Breast epithelium (tissue), 4 donors: ENCODE data around the gene TRPM3. TPM values are rescaled to one million over a fixed set of nuclear protein-coding genes. Genes with fewer than 3 reads are reported as not detected.

Experiments
- DNase-seq, 2 donors: peaks; one replicate each; pipeline ENCODE4 v3.0.0-alpha.2; 2019; ENCODE audit warnings: low spot score in 2 of 2
- H3K27ac ChIP-seq, 2 donors: fragments of 200-600 bp; sonication (generic) in 1 of 2; one replicate each; pipeline ENCODE4 v1.5.1; 2016 to 2019; ENCODE audit warnings: mild to moderate bottlenecking in 1 of 2
- H3K27me3 ChIP-seq, 2 donors: fragments of 200-600 bp; sonication (generic) in 1 of 2; one replicate each; pipeline versions ENCODE4 v1.5.1 to v1.6.0; 2017 to 2019; ENCODE audit warnings: control low read depth in 1 of 2, mild to moderate bottlenecking in 1 of 2
- H3K36me3 ChIP-seq: fragments of 200-600 bp; one replicate; pipeline ENCODE4 v1.5.1; 2019
- H3K4me1 ChIP-seq, 2 donors: fragments of 200-600 bp; sonication (generic); one replicate each; pipeline ENCODE4 v1.5.1; 2016 to 2019; ENCODE audit warnings: control low read depth in 1 of 2
- H3K4me3 ChIP-seq, 3 donors: fragments of 200-600 bp; sonication (generic); 1 replicate in 2 of 3; 2 replicates in 1 of 3; pipeline ENCODE4 v1.5.1; 2016 to 2019; ENCODE audit warnings: mild to moderate bottlenecking in 3 of 3, moderate library complexity in 2 of 3
- H3K9me3 ChIP-seq, 2 donors: fragments of 200-600 bp; sonication (generic) in 1 of 2; one replicate each; pipeline ENCODE4 v1.5.1; 2016 to 2019; ENCODE audit warnings: control low read depth in 1 of 2
- POLR2A ChIP-seq: fragments of 450-650 bp; IDR thresholded peaks from one replicate; pipeline ENCODE4 v1.6.1; 2016; ENCODE audit warnings: antibody characterized with exemption, mild to moderate bottlenecking, moderate library complexity
- POLR2AphosphoS5 ChIP-seq, 3 donors: sonication (generic); formaldehyde crosslinking; IDR thresholded peaks; one replicate each; pipeline ENCODE4 v1.6.1; 2017; ENCODE audit warnings: antibody characterized with exemption in 3 of 3
- intact Hi-C: fragments of 100-400 bp; cut with DNase I; formaldehyde crosslinking; loops from one replicate; pipeline ENCODE4 v1.15.1; 2023; ENCODE audit warnings: low total_unique reads
- total RNA-seq, 3 donors: library from RNA; depleted of rRNA; stranded (reverse); fragments of >200 nt; gene quantifications; one replicate each; pipeline ENCODE4 v1.1.0, GENCODE V29; 2016
- TF ChIP-seq, protein P1 (sequence below), 3 donors: fragments of 450-650 bp; IDR thresholded peaks; one replicate each; pipeline ENCODE4 v1.5.1; 2016 to 2017; ENCODE audit warnings: antibody characterized with exemption in 3 of 3, mild to moderate bottlenecking in 3 of 3, moderate library complexity in 3 of 3

Gene TRPM3
- total RNA-seq, 3 donors from 2014 or later: 0.33 to 0.88 (median 0.64) TPM

DNA sequence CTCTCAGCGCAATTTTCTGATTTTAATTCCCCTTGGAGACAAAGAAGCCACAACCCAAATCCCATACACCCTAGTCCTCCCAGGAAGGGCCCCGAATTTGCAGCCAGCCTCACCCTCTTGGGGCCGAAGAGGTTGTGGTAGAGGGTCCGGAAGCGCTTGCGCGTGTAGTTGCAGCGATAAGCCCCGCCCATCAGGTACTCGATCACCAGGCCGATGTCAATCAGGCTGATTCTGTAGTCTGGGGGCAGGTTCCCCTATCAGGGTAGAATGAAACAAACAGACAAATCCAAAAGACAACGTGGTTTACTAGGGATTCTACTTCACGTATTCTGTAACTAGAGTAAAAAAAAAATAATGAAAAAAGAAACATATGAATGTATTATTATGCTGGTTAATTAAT, 496.3 kb downstream of the TRPM3 start:
- intact Hi-C loops: no loop called here
- no peak for TF ChIP-seq POLR2AphosphoS5 (IDR thresholded peaks at IDR 0.05)
- TF ChIP-seq, protein P1, sequence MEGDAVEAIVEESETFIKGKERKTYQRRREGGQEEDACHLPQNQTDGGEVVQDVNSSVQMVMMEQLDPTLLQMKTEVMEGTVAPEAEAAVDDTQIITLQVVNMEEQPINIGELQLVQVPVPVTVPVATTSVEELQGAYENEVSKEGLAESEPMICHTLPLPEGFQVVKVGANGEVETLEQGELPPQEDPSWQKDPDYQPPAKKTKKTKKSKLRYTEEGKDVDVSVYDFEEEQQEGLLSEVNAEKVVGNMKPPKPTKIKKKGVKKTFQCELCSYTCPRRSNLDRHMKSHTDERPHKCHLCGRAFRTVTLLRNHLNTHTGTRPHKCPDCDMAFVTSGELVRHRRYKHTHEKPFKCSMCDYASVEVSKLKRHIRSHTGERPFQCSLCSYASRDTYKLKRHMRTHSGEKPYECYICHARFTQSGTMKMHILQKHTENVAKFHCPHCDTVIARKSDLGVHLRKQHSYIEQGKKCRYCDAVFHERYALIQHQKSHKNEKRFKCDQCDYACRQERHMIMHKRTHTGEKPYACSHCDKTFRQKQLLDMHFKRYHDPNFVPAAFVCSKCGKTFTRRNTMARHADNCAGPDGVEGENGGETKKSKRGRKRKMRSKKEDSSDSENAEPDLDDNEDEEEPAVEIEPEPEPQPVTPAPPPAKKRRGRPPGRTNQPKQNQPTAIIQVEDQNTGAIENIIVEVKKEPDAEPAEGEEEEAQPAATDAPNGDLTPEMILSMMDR (IDR thresholded peaks at IDR 0.05): no peak
- no peak for TF ChIP-seq POLR2A
- Histone ChIP-seq H3K4me1 (no peaks in the 10 kb centered on the region), H3K27me3 (no peaks in the 10 kb centered on the region), H3K9me3 (no peaks in the 10 kb centered on the region), H3K4me3 (no peak overlapping the region), H3K27ac (no peak overlapping the region), H3K36me3 (no peaks in the 10 kb centered on the region)
- no peak for DNase-seq

GRCh38 chr9:70618784-70619183, 502.6 kb downstream of the TRPM3 start:
- Histone ChIP-seq H3K27me3 (no peaks in the 10 kb centered on the region), H3K36me3 (no peaks in the 10 kb centered on the region), H3K4me3 (no peak overlapping the region), H3K4me1 (no peaks in the 10 kb centered on the region), H3K9me3 (no peaks in the 10 kb centered on the region), H3K27ac (no peak overlapping the region)
- intact Hi-C loops: no loop called here
- TF ChIP-seq POLR2AphosphoS5 (IDR thresholded peaks at IDR 0.05): no peak
- TF ChIP-seq, protein P1 (IDR thresholded peaks at IDR 0.05): no peak
- TF ChIP-seq POLR2A: no peak
- no peak for DNase-seq

DNA sequence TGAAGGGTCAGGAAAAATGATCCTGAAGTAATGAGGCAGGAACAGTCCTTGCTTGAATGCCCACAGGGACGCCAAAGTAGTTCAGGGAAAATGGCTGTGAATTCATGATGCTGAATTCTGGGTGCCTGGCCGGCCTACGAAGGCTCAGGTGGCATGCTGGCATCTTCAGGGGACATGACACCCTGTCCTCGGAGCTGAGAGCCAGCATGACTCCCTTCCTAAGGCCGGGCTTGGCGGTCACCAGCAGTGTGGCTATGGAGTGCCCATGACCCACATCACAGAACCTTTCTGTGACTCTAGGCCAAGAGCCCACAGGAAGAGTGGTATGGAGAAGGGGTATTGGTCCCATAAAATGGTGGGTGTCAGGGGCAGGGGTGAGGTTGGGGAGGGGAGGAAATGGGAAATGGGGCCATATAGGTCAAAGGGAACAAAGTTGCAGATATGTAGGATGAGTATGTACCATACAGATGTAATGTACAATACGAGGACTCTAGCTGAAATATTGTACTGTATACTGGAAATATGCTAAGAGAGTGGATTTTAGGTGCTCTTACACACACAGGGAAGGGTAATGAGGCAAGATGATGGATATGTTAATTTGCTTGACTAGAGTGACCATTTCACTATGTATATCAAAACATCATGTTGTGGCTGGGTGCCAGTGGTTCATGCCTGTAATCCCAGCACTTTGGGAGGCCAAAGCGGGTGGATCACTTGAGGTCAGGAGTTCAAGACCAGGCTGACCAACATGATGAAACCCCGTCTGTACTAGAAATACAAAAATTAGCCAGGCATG, 504.2 kb downstream of the TRPM3 start:
- Histone ChIP-seq H3K9me3 (no peaks in the 10 kb centered on the region), H3K27me3 (no peaks in the 10 kb centered on the region), H3K27ac (no peak overlapping the region), H3K36me3 (no peaks in the 10 kb centered on the region), H3K4me1 (no peaks in the 10 kb centered on the region), H3K4me3 (no peak overlapping the region)
- TF ChIP-seq POLR2AphosphoS5 (IDR thresholded peaks at IDR 0.05) (no peak), POLR2A (no peak)
- TF ChIP-seq, protein P1 (IDR thresholded peaks at IDR 0.05): no peak
- intact Hi-C loops: no loop called here
- DNase-seq: no peak

GRCh38 chr9:70616228-70616990, 505.0 kb downstream of the TRPM3 start:
- Histone ChIP-seq H3K4me1 (no peaks in the 10 kb centered on the region), H3K9me3 (no peaks in the 10 kb centered on the region), H3K27ac (no peak overlapping the region), H3K27me3 (no peaks in the 10 kb centered on the region), H3K36me3 (no peaks in the 10 kb centered on the region), H3K4me3 (no peak overlapping the region)
- intact Hi-C loops: no loop called here
- no peak for DNase-seq
- TF ChIP-seq POLR2AphosphoS5 (IDR thresholded peaks at IDR 0.05) (no peak), POLR2A (no peak)
- TF ChIP-seq, protein P1 (IDR thresholded peaks at IDR 0.05): no peak
